Measurements from ENCODE around the gene OPCML.

Gene OPCML

DNA sequence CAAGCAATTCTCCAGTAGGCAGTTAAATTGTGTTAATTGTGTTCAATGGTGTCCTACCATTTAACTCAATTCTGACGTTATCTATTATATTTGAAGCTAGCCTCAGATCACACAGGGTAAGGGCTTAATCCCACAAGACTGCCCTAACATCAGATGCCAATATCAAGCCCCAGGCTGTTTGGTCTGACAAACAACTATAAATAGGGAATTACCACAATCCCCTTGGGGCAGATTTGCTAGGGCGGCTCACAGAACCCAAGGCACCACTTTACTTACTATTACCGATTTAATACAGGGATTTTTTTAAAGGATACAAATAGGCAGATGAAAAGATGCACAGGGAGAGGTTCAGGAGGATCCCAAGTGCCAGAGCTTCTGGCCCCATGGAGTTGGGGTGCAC, 678.4 kb downstream of the OPCML start:
- TF ChIP-seq, protein P1, sequence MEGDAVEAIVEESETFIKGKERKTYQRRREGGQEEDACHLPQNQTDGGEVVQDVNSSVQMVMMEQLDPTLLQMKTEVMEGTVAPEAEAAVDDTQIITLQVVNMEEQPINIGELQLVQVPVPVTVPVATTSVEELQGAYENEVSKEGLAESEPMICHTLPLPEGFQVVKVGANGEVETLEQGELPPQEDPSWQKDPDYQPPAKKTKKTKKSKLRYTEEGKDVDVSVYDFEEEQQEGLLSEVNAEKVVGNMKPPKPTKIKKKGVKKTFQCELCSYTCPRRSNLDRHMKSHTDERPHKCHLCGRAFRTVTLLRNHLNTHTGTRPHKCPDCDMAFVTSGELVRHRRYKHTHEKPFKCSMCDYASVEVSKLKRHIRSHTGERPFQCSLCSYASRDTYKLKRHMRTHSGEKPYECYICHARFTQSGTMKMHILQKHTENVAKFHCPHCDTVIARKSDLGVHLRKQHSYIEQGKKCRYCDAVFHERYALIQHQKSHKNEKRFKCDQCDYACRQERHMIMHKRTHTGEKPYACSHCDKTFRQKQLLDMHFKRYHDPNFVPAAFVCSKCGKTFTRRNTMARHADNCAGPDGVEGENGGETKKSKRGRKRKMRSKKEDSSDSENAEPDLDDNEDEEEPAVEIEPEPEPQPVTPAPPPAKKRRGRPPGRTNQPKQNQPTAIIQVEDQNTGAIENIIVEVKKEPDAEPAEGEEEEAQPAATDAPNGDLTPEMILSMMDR (IDR thresholded peaks at IDR 0.05; ENCODE audit: borderline replicate concordance, insufficient read depth, low read depth, low read length) = no peak
- no peak overlapping the region for H3K4me3 ChIP-seq (ENCODE audit: low read depth, low read length)

DNA sequence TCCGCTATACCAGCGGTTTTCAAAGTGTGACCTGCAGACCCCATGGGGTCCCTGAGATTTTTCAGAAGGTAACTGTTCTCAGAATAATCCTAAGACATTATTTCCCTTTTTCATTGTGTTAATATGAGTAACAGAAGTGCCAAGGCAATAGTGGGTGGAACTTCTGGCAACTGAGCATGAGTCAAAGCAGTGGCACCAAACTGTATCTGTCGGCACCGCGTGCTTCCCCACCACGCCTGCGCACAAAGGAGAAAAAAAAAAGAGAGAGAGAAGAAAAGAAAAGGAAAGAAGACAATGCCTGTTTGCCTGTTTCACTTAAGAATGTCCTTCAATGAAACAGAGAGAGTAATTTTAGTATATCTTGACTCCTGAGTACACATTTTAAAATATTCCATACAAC, 679.9 kb downstream of the OPCML start:
- TF ChIP-seq, protein P1 (IDR thresholded peaks at IDR 0.05; ENCODE audit: borderline replicate concordance, insufficient read depth, low read depth, low read length) = no peak
- no peak overlapping the region for H3K4me3 ChIP-seq (ENCODE audit: low read depth, low read length)

DNA sequence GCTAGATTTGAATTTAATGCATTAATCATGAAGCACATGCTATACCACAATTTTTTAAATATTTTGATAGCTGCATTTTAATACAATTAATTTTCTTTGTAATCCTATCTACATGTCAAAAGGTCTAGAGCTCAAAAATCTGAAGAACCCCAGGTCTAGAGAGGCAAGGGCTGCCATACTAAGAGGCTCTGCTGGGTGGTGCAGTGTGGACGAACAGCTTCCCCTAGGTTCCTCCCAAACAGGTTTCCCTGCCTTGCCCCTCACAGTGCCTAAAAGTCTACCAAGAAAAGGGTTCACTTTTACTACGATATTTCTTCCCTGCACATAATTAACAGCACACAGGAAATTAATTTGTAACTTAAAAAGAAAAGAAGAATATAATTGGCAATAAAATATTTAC, 681.1 kb downstream of the OPCML start:
- TF ChIP-seq, protein P1 (IDR thresholded peaks at IDR 0.05; ENCODE audit: borderline replicate concordance, insufficient read depth, low read depth, low read length) = no peak
- no peak overlapping the region for H3K4me3 ChIP-seq (ENCODE audit: low read depth, low read length)

DNA sequence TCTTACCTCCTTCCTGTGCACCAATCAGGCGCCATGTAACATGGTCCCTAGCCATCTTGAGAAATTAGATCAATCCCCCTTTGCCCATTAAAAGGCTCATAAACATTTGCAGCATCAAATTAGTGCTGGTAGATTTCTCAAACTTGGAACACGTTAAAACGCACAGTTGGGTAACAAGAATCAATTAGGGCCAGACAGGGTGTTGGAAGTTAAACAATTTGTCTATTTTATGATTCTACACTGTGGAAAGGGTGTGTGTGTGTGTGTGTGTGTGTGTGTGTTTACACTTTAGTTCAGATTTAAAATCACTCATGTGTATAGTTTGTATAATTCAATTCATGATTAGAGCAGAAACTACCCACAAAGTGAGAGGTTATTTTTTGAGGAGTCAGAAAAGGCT, 682.0 kb downstream of the OPCML start:
- no peak overlapping the region for H3K4me3 ChIP-seq (ENCODE audit: low read depth, low read length)
- TF ChIP-seq, protein P1 (IDR thresholded peaks at IDR 0.05; ENCODE audit: borderline replicate concordance, insufficient read depth, low read depth, low read length) = no peak

DNA sequence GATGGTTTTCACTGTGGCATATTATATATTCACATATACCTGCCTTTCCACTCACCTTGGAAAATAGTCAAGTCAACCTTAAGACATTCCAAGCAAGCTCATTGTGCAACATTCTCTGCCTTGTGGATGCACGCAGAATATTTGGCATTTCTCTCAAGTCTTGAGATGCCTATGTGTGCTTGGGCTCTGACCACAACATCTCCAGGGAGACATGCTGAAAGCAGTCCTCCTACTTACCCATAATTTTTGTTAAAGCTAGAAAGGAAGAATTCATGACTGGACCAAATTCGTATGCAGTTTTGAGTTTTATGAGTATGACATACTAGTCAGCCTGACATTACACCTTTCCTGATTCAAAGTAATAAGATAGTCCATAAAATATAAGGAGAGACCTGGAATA, 684.0 kb downstream of the OPCML start:
- TF ChIP-seq, protein P1 (IDR thresholded peaks at IDR 0.05; ENCODE audit: borderline replicate concordance, insufficient read depth, low read depth, low read length) = no peak

DNA sequence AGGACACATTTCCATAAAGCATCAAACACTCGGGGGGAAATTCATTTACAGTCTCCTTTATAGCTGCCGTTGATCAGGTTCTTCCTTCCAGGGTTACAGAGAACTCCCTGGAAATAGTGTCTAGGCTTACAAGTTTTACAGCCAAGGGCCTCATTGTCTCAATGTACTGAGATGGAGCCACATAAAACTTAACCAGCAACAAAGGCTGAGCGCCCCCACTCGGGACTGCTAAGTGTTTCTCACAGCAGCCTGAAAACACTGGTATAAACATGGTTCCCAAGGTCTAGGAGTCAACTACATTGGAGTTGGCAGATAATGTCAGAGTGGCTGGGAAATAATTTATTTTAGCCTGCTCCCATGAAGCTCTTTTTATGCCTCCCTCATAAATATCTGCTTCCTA, 686.2 kb downstream of the OPCML start:
- TF ChIP-seq, protein P1 (IDR thresholded peaks at IDR 0.05; ENCODE audit: borderline replicate concordance, insufficient read depth, low read depth, low read length) = no peak
- H3K4me3 ChIP-seq (ENCODE audit: low read depth, low read length) = no peak overlapping the region

More for the DNA sequence above, 684.0 kb downstream of the OPCML start:
- H3K4me3 ChIP-seq (ENCODE audit: low read depth, low read length) = no peak overlapping the region

DNA sequence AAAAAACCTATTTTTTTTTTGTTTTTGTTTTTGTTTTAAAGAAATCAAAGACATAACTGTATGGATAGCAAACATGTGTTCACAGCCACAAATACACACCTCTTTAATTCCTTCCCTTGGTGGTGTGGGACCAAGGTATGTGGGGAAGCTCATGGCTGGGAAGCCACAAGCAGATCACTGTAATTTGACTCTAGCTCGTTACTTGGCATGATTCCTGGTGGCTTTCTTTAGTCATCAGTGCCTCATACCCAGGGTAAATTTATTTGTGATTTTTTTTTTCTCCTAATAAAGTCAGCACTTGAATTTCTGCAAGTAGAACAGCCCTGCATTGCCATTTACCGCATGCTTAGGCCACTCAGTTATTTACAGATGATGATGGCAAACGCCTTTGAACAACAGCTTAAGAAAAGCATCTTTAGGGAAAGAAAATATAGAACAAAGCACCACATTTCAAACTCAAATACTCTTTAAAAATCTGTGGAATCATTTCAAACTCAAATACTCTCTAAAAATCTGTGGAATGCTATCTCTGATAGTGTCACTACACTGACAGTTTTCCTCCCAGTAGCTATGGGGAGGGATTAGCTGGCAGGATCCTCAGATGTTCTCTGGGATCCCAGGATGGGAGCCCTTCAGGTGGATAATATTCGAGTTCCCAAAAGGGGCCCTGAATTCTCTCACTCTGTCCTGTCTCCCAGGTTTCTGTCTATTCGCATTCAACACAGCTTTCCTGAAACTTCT, 687.2 kb downstream of the OPCML start:
- H3K4me3 ChIP-seq (ENCODE audit: low read depth, low read length) = no peak overlapping the region
- TF ChIP-seq, protein P1 (IDR thresholded peaks at IDR 0.05; ENCODE audit: borderline replicate concordance, insufficient read depth, low read depth, low read length) = no peak
